Lung microvascular endothelial cell (primary cell): Measurements from ENCODE around the gene IL21. TPM values are rescaled to one million over a fixed set of nuclear protein-coding genes. Genes with fewer than 3 reads are reported as not detected.
"Not testable (repeated sequence)": the region's sequence is repeated elsewhere in the genome, so short reads cannot be mapped to it uniquely, and the experiment has no call there.

Source experiments
- DNase-seq, 2 donors: peaks; one replicate each; pipeline versions ENCODE4 v3.0.0 to v3.0.0-alpha.2; 2010; ENCODE audit warnings: low read depth in 2 of 2
- total RNA-seq: library from RNA; depleted of rRNA; stranded (reverse); fragments of >200 nt; gene quantifications from 2 replicates; pipeline ENCODE4 v1.2.1, GENCODE V29; 2014

Gene IL21
- total RNA-seq: not detected in 2 replicates

DNA sequence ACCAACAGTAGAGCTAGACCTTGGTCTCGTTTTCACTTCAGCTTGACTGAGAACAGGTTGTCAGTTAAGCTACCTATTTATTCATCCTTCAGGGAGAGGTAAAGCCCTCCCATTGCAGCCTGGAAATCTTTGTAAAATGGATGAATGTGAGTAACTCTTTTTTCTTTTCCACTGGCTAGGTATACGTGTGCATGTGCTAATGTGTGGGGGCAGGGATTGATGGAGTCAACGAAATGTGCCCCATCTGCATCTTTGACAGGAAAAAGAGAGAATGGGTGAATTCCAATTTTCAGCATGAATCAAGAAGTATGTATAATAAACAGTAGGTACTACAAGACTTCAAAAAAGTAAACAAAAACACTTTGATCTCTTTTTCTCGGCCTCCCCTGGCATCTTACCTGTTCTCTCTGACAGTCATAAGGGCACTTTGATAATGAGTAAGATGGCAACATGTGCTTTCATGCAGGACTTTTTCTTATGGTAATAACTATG is at the start of gene IL21:
Gene IL21 (minus strand): TSS at position 51 of the 492 bp plus-strand sequence. CDS start 55 bp downstream, outside the sequence.
- DNase-seq: no peak

DNA sequence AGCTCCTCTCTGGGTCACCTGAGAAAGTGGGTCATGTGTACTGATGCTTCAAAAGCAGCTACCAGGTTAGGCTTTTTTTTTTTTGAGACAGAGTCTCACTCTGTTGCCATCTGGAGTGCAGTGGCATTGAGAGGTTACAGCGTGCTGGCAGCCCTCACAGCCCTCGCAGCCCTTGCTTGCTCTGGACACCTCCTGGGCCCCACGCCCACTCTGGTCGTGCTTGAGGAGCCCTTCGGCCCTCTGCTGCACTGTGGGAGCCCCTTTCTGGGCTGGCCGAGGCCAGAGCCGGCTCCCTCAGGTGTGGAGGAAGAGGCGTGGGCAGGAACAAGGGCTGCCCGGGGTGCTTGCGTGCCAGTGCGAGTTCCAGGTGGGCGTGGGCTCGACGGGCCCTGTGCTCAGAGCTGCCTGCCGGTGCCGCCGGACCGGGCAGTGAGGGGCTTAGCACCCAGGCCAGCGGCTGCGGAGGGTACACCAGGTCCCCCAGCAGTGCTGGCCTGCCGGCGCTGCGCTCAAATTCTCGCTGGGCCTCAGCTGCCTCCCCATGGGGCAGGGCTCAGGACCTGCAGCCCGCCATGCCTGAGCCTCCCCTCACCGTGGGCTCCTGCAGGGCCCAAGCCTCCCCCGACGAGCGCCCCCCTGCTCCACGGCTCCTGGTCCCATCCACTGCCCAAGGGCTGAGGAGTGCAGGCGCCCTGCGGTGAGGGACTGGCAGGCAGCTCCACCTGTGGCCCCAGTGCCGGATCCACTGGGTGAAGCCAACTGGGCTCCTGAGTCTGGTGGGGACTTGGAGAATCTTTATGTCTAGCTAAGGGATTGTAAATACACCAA is 49.3 kb upstream of the IL21 start:
- DNase-seq: no peak

DNA sequence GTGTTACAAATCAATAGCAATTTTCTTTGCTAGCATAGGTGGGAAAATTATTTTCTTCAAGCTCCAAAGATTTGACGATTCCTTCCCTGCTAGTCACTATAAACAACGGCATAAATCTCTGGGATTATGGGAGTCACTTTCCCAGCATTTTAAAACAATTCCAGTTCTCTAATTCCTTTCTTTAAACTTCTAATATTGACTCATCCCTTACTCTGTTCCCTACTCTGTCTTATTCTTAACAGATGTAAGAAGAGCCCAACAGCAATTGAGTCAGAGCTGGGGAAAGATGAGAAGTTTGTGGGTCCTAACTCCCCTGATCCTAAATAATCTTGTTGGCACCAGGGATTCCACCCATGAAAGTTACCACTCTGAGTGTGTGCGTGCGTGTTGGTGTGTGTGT is 47.4 kb upstream of the IL21 start:
- no peak for DNase-seq

DNA sequence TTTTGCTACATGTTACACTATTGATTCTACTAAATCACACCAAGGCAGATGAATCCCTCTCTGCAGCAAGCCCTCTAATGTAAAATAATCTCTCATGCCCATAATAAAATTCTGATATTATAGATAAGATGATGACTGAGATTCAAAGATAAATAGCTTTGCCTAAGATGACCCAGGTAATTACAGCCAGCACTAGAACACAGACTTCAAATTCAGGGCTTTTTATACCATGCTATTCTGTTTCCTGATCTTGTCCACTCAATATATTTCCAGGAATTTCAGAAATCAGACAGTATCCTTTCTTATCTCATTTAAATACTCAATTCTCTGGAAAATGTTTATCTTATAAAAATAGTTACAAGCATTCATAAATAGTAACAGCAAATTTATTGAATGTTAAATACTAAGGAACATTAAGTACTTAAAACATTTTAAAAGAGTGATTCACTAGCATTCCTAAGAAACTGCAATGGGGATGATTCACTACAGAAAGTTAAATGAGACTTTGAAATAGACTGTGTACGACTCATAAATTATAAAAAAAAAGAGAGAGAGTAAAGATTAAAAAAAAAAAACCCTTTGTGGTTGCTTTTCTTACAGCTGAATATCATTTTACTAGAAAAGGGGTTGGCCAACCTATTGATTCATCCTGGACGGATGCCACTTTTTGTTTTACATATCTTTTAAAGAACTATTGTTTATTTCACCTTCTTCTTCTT is 45.8 kb upstream of the IL21 start:
- DNase-seq: peak in 1 of 2 donors; percentile 81

DNA sequence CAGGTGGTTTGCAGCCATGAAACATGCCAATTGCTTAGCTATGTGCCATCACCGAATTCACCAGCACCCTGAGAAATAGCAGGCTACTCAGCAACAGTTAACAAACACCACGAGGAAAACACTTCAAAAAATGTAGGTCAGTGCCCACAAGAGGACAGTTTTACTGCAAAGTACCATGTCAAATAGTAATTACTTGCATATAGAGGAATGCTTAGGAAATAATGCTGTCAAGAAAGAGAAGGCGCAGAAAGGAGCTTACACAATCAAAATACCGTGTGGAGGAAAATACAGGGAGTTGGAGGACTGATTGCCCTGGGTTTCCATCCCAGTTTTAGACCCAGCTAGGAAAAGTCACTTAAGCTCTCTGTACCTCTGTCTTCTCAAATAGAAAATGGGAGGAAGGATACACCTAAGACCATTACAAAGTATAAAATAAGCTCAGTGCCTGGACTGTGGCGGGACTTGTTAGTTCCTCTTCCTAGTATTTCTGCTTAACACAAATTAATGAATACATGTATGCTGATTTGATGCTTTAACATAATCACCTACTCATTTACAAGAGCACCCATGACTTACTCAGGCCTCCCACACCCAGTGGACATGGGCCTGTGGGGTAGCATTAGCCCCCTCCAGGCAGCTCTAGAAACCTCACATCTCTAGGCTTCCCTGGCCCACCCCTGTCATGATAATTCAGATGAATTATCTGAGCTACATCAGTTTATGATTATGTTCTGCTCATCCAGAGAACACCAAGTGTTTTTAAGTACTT is 44.5 kb upstream of the IL21 start:
- DNase-seq: no peak

DNA sequence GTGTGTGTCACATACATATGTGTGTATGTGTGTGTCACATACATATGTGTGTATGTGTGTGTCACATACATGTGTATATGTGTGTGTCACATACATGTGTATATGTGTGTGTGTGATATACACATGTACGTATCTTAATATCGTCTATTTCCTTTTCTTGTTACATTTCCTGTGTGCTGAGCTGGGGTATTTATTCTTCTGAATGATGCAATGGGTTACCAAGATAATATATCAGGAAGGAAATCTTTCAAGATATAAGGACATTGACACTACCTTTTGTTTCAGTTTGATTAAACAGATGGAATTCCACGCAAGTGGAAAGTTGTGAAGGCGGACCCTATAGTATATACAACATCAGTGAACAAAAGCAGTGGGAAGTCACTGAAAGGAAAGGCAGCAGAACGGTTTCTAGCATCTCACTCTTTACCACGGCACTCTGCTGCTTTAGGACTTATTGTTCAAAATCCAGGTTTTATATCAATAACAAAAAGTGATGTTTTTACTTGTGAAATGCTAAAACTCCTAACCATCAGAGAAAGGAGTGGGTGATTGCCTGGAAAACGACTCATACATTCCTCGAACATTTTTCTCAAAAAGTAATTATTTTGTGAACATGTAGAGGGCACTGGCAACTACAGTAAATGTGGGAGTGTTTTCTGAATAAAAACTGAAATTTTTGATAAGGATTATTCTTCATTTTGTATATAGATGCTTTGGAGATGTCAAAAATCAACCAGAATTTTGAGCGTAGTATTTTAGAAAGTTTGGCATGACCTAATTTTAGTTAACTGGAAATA is 43.1 kb upstream of the IL21 start:
- DNase-seq: peak in 1 of 2 donors; percentile 21

DNA sequence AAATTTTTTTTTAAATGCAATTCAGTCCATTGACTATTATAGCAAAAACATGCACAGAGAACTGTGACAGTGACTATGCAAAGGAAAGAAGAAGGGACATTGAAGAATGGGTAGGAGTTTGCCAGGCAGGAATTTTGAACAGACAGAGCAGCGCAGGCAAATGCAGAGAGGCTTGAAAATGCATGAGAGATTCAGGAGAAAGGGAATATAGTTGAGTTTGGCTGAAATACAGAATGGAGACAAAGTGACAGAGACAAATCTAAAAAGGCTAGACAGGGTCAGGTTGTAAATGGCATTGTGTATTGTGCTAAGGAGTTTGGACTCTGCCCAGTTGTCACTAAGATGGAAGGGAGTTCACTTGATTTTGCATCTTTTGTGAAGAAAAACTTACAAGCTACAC is 42.4 kb upstream of the IL21 start:
- peak in 1 of 2 donors; percentile 10 for DNase-seq

DNA sequence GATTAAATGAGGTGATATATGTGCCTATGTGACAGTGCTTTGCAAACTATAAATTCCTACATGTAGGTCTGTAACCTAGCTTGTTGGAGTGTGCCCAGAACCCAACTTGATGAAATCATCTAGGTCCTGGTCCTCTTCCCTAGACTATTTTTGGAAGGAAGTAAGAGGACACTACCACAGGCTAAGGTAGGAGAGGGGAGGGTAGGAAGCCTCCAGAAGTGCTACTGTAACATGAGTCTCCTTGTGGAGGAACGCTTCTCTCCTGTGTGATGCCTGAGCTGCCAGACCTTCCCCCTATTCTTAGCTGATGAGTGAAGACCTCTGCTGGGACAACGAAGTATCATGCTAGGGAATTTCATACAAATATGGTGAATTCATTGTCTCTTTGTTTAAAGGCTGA is 41.8 kb upstream of the IL21 start:
- DNase-seq: no peak

DNA sequence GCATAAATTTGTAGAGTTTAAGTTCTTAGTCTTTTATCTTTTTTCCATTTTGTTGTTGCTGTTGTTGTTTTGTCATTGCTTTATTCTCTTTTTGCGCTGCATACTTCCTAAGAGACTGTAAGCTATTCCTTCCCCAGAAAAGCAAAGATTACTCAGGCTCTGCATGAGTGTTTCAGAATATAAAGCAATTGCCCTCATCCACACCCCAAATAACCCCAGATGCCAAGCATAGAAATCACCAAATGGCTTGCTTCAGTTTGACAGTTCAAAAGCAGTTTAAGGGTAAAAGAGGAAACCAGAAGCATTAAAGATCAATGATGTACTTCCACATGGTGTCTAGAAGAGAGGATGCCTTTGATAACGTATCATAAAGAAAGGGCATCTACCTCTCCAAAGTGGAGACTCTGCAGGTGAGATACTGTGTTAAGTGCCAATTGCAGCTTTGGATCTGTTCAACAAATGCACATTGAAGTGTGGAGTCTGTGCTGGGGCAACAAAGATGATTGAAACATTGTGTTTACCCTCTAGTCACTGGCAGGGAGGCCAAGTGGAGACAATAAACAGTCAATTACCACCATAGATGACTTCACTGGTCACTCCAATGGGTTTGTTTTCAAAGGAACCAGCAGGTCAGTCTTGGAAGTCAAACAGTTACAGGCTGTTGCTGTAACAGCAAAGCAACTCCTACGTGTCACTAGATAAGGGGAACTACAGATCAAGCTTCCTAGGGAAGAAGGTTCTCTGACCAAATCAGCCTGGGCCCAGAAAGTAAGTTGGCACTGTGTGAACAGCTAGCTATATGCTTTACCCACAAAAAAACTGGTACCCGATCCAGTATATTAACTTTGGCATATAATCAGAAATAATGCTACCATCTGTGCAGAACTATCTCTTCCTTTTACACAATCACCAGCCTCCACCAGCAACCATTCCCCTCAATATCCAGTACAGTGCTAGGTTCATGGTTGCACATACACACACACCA is 40.6 kb upstream of the IL21 start:
- DNase-seq: no peak

DNA sequence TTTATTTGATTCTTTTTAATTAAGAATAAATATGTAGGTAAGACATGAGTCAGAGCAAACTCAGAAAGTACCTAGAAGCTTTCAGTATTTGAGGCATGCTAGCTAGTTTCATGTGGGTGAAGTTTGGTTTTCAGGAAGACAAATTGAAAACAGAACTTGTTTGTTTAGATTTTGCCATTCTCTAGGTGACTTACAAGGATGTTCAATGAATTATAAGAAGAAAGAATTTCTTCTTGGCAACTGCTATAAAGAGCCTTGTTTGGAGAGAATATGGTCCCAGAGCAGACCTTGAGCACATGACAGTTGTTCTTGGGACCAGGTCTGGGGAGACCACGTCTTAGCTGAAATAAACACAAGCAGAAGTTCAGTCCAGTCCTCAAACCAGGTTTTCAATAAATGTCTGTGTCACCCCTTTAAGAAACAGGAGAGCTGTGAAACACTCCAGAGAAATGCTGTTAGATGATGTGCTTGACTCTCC is 38.0 kb upstream of the IL21 start:
- DNase-seq: no peak

DNA sequence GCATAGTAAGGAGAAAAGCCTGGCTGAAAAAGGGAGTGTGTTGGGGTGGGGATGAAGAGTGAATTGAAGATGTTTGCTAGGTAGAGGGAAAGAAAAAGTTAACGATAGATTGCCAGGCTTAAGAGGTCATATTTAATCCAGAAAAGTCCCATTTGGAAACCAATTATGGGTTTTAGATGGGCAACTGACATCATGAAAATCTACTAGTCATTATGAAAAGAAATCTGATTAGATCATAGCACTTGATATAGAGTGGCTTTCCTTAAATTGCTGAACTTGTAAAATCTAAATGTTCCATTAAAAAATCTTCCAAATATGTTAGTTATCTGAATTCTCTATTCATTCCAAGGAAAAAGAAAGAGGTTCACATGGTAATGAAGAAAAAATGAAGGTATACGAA is 37.5 kb upstream of the IL21 start:
- DNase-seq: no peak

DNA sequence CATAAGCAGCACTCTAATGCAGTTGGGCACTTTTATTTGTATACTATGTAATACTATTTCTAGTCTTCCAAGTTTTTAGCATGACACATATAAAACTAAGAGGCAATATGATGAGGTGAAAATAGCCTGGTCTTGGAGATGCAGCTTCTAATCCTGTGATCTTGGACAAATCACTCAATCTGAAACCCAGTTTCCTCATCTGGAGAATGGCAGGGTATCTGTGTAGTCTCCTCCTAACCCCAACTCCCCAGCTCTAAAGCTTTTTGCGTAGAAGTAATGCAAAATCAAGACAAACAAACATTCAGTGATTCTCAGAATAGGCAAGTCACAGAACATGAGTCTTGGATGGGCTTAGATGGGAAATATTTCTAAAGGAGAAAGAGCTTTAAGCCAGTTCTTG is 36.7 kb upstream of the IL21 start:
- DNase-seq: no peak

DNA sequence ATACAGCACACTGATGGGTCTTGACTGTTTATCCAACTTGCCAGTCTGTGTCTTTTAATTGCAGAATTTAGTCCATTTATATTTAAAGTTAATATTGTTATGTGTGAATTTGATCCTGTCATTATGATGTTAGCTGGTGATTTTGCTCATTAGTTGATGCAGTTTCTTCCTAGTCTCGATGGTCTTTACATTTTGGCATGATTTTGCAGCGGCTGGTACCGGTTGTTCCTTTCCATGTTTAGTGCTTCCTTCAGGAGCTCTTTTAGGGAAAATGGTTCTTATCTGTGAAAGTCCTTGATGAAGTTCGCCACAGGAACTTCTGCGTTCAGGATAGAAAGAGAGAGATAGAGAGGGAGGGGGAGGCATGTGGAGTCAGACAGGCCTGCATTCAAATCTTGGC is 35.7 kb upstream of the IL21 start:
- DNase-seq: not testable (repeated sequence)

DNA sequence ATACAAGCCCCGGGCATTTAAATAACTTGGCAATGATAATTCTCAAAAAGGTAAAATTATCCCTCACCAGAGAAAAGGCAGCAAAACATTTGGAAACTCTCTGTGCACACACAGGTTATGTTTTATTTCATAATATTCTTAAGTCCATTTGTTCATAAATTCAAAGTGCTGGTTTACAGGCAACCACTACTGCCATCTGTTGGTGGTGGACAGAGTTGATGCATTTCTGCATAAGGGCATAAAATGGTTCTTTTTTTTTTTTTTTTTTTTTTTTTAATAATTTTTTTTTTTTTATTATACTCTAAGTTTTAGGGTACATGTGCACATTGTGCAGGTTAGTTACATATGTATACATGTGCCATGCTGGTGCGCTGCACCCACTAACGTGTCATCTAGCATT is 31.5 kb upstream of the IL21 start:
- peak; percentile 78 to 80 for DNase-seq

DNA sequence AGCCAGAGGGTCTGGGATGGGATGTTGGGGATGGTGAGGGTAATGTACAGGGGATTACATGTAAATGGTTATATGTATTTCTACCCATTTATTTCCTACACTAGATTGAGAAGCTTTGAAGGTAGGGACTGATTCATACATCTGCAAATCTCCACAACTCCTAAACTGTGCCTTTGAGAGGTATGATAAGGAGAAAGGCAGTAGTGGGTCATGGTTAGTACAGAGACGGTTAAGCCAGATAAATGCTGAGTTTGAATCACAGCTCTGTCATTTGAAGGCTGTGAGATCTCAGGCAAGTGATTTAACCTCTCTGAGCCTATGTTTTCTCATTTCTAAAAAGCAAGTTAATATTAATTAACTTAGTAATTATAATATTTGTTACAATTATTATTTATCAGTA is 29.3 kb upstream of the IL21 start:
- no peak for DNase-seq

DNA sequence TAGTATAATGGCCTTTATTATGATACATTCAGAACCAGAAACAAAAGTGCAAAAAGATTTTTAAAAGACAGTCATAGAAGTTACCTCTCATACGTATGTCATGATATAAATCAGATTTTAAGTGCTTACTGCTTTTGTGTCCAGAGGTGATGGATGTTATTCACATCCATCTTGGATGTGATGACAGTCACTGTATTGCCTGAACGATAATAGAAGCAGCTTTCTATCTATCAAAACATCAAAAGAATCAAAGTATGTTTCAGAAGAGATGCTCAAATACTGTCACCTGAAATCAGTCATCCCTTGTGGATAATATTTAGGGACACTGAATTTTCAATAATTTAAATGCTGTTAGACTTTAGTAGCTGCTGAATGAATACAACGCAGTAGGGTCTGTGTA is 26.8 kb upstream of the IL21 start:
- DNase-seq: no peak

DNA sequence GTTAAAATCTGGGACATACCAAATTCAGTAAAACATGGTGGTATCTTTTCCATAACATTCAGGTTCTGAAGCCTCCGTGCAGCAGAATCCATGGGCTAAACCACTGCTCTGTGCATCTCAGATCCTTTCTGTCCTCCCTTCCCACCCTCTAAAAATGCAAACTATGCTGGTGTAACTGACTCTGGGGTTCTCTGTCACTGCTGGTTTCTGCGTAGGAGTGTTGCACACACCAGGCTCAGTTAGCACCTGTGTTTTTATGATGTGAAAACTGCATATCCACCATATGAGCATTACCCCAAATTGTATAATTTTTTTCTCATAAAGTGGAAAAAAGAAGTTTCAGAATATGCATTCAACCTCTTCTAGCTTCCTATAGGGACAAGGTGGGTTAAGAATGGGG is 22.4 kb upstream of the IL21 start:
- no peak for DNase-seq

DNA sequence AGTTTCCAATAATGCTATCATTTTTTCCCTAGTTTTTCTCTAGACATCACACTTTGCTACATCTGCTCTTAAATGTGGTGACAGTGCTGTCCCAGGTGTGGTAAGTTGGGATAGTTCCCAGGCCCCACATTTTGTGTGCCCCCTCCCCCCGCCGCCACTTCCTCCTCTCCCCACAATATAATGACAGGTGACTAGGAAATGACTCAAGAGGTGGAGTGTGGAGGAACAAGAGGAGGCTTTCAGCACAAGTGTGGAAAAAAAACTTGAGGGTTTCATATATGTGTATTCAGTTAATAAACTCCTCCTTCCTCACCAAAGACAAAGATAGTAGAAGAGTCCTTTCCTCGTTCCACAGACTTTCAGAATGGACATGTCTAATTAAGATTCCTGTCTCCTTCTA is 18.3 kb upstream of the IL21 start:
- no peak for DNase-seq

DNA sequence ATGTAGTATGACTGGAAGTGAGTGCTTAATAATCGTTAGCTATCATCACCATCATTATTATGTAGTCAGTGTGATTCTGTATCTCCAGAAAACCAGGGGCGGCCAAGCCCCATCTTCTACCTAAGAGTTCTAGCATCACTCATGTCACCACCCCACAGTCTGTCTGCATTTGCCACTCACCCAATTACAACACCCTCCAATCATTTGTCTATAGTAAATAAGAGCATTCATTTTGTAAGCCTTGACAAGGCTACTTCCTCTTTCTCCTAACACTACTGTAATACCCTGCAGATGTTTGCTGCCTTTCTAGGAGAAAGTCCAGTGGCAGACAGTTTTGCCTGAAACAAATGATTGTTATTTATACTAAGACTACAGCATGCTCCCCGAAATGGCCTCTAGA is 15.8 kb upstream of the IL21 start:
- DNase-seq: no peak

DNA sequence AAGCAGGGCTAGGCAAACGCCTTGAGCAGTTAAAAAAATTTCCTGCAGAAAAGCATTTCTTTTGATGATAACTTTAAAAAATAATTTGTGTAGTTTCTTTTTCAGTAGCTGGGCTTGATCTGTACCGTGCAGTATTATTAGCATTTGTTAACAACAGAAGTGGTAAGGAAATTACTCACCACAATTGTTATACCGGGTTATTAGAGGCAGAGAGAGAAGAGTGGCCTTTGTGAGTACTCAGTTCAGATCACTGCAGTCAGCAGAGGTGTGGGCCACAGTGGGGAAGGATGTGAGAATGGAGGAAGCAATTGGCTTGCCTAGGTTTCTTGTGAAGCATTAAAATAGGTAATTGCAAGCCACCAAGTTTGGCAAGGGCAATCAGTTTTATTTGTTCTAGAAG is 14.3 kb upstream of the IL21 start:
- peak; percentile 4 to 56 for DNase-seq
